ENCODE results near the gene HPX. TPM values are rescaled to one million over a fixed set of nuclear protein-coding genes. Genes with fewer than 3 reads are reported as not detected.

The HPX gene
- total and polyA plus RNA-seq, 2 of the 4 experiments (the other 2 are of a cell fraction), result 0.36 to 1.4 TPM

DNA sequence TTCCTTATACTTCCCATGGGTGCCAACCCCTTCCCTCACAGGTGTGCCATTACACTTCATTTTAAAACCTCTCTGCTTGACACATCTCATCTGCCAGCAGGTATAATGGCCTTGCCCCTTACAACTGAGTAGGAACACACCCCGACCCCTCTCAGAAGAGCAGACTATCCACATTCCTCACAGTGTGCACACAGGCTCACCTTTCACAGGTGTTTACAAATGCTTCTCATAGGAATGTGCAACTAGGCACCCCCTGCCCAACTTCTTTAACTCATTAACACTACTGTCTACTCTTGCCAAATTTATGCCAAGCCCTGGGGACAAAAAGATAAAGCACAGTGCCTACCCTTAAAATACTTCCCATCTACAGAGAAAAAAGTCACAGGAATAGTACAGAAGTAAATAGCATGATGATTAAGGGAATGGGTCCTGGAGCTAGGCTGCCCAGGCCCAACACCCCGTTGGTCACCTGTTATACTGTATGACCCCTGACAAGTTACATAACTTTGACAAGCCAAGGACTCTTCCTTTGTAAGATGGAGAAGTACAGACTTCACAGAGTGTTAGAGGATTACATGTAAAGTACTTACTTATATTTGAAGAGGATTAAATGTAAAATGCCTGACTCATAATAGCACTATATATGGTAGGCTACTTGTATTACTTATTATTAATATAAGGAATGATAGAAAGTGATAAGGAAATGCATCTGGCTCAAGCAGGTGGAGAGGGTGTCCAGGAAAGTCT, 17.7 kb upstream of the HPX start:
- Histone ChIP-seq H3K56ac (ENCODE audit: extremely low read depth, insufficient read depth, low read length) (no peak overlapping the region), H4K20me1 (ENCODE audit: insufficient read depth, low read length) (0 out of 2 replicates have a peak, but pooled peaks cover 5% of the 10 kb centered on the region), H2BK20ac (ENCODE audit: low read depth, low read length) (no peak overlapping the region), H3K9me1 (ENCODE audit: insufficient read depth, low read length) (no peaks in the 10 kb centered on the region), H3K27ac (ENCODE audit: insufficient read depth, low read length) (no peak overlapping the region), H3K4me1 (ENCODE audit: control insufficient read depth, insufficient read depth, low read length) (no peaks in the 10 kb centered on the region), H3K4ac (ENCODE audit: low read depth, low read length) (no peak overlapping the region), H2AK5ac (ENCODE audit: low read depth, low read length) (no peak overlapping the region), H2BK15ac (ENCODE audit: low read depth, low read length) (no peak overlapping the region), H3K14ac (replicated peaks; ENCODE audit: low read depth, low read length) (no peak overlapping the region), H4K91ac (ENCODE audit: insufficient read depth, low read depth, low read length) (no peak overlapping the region), H2AFZ (replicated peaks; ENCODE audit: low read length, poor library complexity) (no peak overlapping the region), H3K4me3 (ENCODE audit: insufficient read depth, low read depth, low read length) (no peak overlapping the region), H3K9me3 (ENCODE audit: control insufficient read depth, insufficient read depth, low read length) (no peaks in the 10 kb centered on the region), H4K8ac (ENCODE audit: low read depth in 2 of 2, low read length in 2 of 2) (no peak overlapping the region), H3K18ac (ENCODE audit: low read depth, low read length) (no peak overlapping the region), H3K4me2 (ENCODE audit: low read depth, low read length) (no peak overlapping the region), H2BK5ac (ENCODE audit: low read depth, low read length, poor library complexity, severe bottlenecking) (no peak overlapping the region), H4K5ac (ENCODE audit: low read depth, low read length) (no peak overlapping the region), H3K36me3 (ENCODE audit: control insufficient read depth, insufficient read depth, low read length) (peaks cover 52% of the 10 kb centered on the region), H2AK9ac (replicated peaks; ENCODE audit: low read depth, low read length, poor library complexity) (no peak overlapping the region), H2BK120ac (ENCODE audit: low read depth, low read length) (no peak overlapping the region), H3K79me1 (ENCODE audit: low read depth in 1 of 2, low read length in 2 of 2) (peaks cover 0 to 7% of the 10 kb centered on the region in 2 experiments; a peak in 1 of 4 replicates), H3K27me3 (ENCODE audit: control insufficient read depth, insufficient read depth, low read length) (no peaks in the 10 kb centered on the region), H3K9ac (ENCODE audit: low read depth, low read length) (no peak overlapping the region), H3K23ac (ENCODE audit: low read depth, low read length) (no peak overlapping the region)
- no CpG with 5 or more reads among the region's 2 CpGs for WGBS, 2 experiments (ENCODE audit: extremely low coverage in 2 of 2, insufficient read length in 1 of 2)
- POLR2A ChIA-PET (ENCODE audit: unreplicated experiment), result no interaction called here
- BruUV-seq (replicated peaks), result no TSS peak
- DNase-seq (no peak), ATAC-seq (ENCODE audit: low read depth) (no peak)
- intact Hi-C loops (cut with micrococcal nuclease), result no loop called here
- TF ChIP-seq CEBPB (IDR thresholded peaks at IDR 0.05; ENCODE audit: low read depth, low read length), result no peak
- TF ChIP-seq FOS (IDR thresholded peaks at IDR 0.05; ENCODE audit: low read depth, low read length), result no peak
- TF ChIP-seq, protein P1, sequence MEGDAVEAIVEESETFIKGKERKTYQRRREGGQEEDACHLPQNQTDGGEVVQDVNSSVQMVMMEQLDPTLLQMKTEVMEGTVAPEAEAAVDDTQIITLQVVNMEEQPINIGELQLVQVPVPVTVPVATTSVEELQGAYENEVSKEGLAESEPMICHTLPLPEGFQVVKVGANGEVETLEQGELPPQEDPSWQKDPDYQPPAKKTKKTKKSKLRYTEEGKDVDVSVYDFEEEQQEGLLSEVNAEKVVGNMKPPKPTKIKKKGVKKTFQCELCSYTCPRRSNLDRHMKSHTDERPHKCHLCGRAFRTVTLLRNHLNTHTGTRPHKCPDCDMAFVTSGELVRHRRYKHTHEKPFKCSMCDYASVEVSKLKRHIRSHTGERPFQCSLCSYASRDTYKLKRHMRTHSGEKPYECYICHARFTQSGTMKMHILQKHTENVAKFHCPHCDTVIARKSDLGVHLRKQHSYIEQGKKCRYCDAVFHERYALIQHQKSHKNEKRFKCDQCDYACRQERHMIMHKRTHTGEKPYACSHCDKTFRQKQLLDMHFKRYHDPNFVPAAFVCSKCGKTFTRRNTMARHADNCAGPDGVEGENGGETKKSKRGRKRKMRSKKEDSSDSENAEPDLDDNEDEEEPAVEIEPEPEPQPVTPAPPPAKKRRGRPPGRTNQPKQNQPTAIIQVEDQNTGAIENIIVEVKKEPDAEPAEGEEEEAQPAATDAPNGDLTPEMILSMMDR (conservative IDR thresholded peaks at IDR 0.05; ENCODE audit: low read depth, low read length), result no peak
- TF ChIP-seq MXI1 (IDR thresholded peaks at IDR 0.05; ENCODE audit: borderline replicate concordance, low read depth, low read length), result no peak
- TF ChIP-seq USF2 (IDR thresholded peaks at IDR 0.05; ENCODE audit: low read depth, low read length), result no peak
- no peak for TF ChIP-seq BHLHE40 (IDR thresholded peaks at IDR 0.05; ENCODE audit: low read depth, low read length)
- TF ChIP-seq ELK1 (IDR thresholded peaks at IDR 0.05; ENCODE audit: borderline replicate concordance, low read depth, low read length), result no peak
- no peak for TF ChIP-seq SMC3 (IDR thresholded peaks at IDR 0.05; ENCODE audit: low read depth, low read length)
- TF ChIP-seq CHD1 (IDR thresholded peaks at IDR 0.05; ENCODE audit: low read depth, low read length), result no peak
- in situ Hi-C loops (cut with MboI; ENCODE audit: low sequenced_read_pairs), result no loop called here
- CTCF ChIA-PET, result no interaction called here
- dilution Hi-C loops (cut with HindIII; ENCODE audit: low sequenced_read_pairs, unreplicated experiment), result no loop called here
